GM21528 (cell line): Measurements from ENCODE around the gene ZNF77.
"Not testable (repeated sequence)": the region's sequence is repeated elsewhere in the genome, so short reads cannot be mapped to it uniquely, and the experiment has no call there.

Experiments used
- ATAC-seq: cut with Tn5 transposase; IDR thresholded peaks from one replicate; pipeline ENCODE4 v1.9.1; 2021; ENCODE audit warnings: mild to moderate bottlenecking, moderate library complexity; ENCODE audit not compliant: unreplicated experiment, low FRiP score

Gene ZNF77

DNA sequence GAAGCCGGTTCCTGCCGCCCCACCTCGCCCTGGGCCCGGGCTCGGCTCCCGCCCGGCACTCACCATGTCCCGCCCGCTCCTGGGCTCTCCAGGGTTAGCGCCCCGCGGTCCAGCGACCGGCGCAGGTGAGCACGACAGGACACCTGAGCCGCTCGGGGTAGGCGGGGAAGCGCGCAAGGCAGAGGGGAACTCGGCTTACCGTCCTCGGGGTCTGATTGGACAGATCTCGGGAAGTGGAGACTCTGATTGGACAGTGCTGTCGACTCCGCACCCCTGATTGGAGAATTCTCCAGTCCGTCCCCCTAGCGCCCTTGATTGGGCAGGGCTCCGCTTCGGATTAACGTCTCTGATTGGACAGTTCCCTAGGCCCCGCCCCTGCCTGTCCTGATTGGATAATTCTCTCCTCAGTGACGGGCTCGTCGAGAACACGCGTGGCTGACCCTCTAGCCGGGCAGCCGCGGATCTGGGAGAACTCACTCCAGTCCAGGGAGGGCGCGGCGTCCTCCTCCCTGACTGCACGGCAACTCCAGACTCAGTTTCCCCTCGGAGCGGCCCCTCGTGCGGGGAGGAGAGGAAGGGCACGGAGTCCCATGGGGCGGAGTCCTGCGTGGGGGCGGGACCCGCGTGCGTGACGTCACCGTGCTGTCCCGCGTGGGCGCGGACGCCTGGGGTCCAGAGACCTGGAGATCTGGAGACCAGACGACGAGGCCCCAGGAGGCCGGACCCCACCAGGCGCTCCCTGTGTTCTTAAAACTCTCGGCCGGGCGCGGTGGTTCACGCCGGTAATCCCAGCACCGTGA lies at the start of gene ZNF77:
Gene ZNF77 (minus strand): TSS at position 197 of the 800 bp plus-strand sequence. CDS start 131 bp downstream, at position 66.
- peak; percentile 84 for ATAC-seq

DNA sequence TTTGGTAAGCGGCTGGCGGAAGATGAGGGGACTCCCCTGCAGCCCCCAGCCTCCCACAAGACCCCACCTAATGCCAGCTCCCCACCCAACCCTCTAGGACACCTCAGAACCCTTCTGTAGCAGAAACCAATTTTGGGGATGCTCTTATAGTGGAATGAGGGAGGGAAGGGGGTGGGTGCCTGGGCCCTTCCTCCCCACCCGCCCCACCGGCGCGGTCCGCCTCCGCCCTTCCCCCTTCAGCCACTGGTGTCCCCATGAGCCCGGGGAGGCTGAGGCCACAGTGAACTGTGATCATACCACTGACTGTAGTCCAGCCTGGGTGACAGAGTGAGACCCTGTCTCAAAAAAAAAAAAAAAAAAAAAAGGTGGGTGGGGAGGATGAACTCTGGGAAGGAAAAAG lies 48.8 kb upstream of the ZNF77 start:
- no peak for ATAC-seq

DNA sequence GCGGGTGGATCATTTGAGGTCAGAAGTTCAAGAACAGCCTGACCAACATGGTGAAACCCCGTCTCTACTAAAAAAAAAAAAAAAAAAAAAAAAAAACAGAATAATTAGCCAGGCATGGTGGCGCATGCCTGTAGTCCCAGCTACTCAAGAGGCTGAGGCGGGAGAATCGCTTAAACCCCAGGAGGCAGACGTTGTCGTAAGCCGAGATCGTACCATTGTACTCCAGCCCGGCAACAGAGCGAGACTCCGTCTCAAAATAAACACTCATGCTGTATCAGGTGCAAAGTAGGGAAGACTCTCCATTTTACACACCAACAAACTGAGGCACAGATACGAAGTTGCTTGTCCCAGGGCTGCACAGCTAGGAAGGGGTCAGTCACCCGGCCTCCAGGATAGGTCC lies 48.2 kb upstream of the ZNF77 start:
- no peak for ATAC-seq

DNA sequence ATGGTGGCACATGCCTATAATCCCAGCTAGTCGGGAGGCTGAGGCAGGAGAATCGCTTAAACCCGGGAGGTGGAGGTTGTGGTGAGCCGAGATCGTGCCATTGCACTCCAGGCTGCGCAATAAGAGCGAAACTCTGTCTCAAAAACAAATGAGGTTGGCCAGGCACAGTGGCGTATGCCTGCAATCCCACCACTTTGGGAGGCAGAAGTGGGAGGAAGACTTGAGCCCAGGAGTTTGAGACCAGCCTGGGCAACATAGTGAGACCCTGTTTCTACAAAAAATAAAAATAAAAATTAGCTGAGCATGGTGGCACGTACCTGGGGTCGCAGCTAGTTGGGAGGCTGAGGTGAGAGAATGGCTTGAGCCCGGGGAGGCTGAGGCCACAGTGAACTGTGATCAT lies 47.6 kb upstream of the ZNF77 start:
- not testable (repeated sequence) for ATAC-seq

GRCh38 chr19:2989236-2989946 lies 44.6 kb upstream of the ZNF77 start:
- no peak for ATAC-seq

GRCh38 chr19:2988568-2988967 lies 43.8 kb upstream of the ZNF77 start:
- no peak for ATAC-seq

GRCh38 chr19:2987797-2988196 lies 43.0 kb upstream of the ZNF77 start:
- ATAC-seq, result no peak

- no peak for ATAC-seq
Measured at GRCh38 chr19:2986951-2987524, 42.3 kb upstream of the ZNF77 start.

DNA sequence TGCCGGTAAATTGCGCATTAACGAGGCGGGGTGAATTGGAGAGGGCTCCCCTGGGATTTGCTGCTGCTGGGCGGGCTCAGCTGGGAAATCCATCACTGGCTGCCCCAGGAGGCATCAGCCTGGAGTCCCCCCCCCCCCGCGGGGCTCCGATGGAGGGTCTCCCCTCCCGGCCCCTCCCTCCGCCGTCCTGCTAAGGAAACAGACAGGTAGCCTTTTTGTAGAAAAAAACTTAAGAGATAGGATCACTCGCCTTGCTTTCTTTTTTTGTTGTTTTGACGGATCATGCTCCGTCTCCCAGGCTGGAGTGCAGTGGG lies 39.4 kb upstream of the ZNF77 start:
- ATAC-seq, result no peak

- ATAC-seq, result no peak
Measured at GRCh38 chr19:2983351-2984214, 38.8 kb upstream of the ZNF77 start.

- ATAC-seq, result no peak
Measured at GRCh38 chr19:2982983-2983350, 38.2 kb upstream of the ZNF77 start.

GRCh38 chr19:2982561-2982960 lies 37.8 kb upstream of the ZNF77 start:
- ATAC-seq, result no peak

DNA sequence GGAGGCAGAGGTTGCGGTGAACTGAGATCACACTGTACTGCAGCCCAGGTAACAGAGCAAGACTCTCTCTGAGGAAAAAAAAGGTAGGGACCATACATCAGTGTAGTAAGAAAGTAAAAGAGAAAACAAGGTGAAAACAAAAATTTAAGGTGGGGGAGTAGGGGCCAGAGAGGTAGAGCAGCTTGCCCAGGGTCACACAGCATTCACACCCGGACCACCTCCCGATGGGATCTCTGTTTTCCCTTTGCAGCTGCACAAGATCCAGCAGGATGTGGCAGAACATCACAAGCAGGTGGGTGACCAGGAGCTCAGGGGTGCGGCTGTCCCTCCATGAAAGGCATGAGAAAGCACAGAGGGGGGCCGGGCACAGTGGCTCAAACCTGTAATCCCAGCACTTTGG lies 37.1 kb upstream of the ZNF77 start:
- ATAC-seq, result no peak

- no peak for ATAC-seq
Measured at GRCh38 chr19:2978772-2979171, 34.0 kb upstream of the ZNF77 start.

- no peak for ATAC-seq
Measured at GRCh38 chr19:2978166-2978767, 33.5 kb upstream of the ZNF77 start.

- no peak for ATAC-seq
Measured at GRCh38 chr19:2977746-2978138, 33.0 kb upstream of the ZNF77 start.

- ATAC-seq, result peak; percentile 90
Measured at GRCh38 chr19:2977001-2977745, 32.4 kb upstream of the ZNF77 start, which contains the start of gene TLE6. Gene TLE6, plus strand, starts transcription at chr19:2977564. Its CDS starts 670 bp downstream, at chr19:2978234.

DNA sequence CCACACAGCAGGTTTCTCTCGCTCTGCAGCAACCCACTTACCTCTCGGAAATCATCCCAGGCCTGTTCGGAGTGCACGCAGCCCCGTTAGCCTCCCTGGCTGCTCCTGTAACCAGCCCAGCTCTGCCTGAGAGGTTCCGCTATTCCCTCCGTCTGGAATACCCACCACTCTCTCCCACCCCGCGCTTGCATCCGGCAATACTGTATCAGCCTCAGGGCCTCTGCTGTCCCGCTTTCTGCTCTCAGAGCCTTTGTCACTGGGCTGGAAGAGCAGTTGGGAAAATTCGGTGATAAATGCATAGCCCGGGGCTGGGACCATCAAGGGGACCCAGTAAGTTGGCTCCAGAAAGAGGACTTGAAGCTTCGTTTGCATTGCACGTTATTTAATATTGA lies 31.8 kb upstream of the ZNF77 start:
- ATAC-seq, result no peak

- no peak for ATAC-seq
Measured at GRCh38 chr19:2974342-2975041, 29.7 kb upstream of the ZNF77 start.
